GM13976 (cell line): ENCODE measurements around the gene TMEM51.

Experiments
- DNase-seq: peaks from one replicate; pipeline ENCODE4 v3.0.0; 2012; ENCODE audit warnings: low spot score
- CTCF ChIP-seq: IDR thresholded peaks from 2 replicates; pipeline ENCODE4 v1.5.1; 2012; ENCODE audit warnings: borderline replicate concordance, mild to moderate bottlenecking; ENCODE audit not compliant: insufficient read depth; ENCODE audit errors: extremely low read depth, missing control alignments, control extremely low read depth
- in situ Hi-C: fragments of 300-500 bp; cut with MboI; formaldehyde crosslinking; loops from one replicate; pipeline ENCODE4 v1.12.0; 2022; ENCODE audit warnings: low sequenced_read_pairs, mixed read lengths, inconsistent platforms; ENCODE audit not compliant: unreplicated experiment

The TMEM51 gene

GRCh38 chr1:15201221-15201620, 47.7 kb downstream of the TMEM51 start:
- DNase-seq, result no peak
- in situ Hi-C loops, result no loop called here
- TF ChIP-seq CTCF, result no peak

GRCh38 chr1:15201849-15202551, 48.5 kb downstream of the TMEM51 start:
- in situ Hi-C loops, result no loop called here
- no peak for DNase-seq

DNA sequence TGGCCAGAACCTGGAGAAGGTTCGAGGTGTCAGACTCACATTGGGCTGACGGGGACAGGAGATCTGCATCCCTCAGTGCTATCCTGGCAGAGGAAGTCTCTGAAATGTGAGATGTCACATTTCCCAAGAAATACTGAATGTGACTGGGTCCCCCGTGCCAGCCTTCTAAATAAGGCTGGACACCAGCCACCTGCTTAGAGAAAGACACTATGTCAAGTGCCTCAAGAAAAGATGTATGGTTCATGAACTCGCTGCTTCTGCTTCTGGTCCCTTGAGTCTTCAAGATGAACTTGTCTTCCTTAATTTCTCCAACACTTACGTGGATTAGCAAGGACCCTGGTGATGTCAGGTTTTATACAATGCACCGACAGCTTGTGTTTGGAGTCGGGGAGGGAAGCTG, 51.4 kb downstream of the TMEM51 start:
- no peak for DNase-seq
- in situ Hi-C loops, result no loop called here
- TF ChIP-seq CTCF, result no peak

More at GRCh38 chr1:15201849-15202551, 48.5 kb downstream of the TMEM51 start:
- no peak for TF ChIP-seq CTCF

DNA sequence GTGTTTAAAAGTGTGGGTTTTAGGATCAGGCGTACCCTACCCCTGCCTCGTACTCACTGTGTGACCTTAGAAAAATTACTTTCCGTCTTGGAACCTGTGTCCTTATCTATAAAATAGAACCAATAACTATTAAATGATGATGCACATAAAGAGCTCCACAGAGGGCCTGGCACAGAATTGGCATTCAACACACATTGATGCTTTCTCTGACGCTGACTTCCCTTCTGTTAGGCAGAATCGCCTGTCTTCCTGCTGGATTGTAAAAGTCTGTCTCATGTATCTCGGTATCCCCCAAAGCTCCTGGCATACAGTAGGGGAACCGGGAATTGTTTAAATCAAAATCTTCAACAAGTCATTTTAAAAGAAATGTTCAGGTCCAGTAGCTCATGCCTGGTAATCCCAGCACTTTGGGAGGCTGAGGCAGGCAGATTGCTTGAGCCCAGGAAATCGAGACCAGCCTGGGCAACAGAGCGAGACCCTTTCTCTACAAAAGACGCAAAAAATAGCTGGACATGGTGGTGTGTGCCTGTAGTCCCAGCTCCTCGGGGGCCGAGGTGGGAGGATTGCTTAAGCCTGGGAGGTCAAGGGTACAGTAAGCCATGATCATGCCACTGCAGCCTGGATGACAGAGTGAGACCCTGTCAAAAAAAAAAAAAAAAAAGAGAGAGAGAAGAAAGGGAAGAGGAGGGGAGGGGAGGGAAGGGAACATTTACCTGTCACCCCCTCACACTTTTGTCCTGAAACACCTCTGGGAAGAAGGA, 52.2 kb downstream of the TMEM51 start:
- in situ Hi-C loops, result no loop called here
- DNase-seq, result no peak
- TF ChIP-seq CTCF, result no peak

GRCh38 chr1:15206418-15207030, 53.0 kb downstream of the TMEM51 start:
- no peak for TF ChIP-seq CTCF
- DNase-seq, result no peak
- in situ Hi-C loops, result no loop called here

GRCh38 chr1:15207031-15207828, 53.7 kb downstream of the TMEM51 start:
- in situ Hi-C loops, result no loop called here
- no peak for TF ChIP-seq CTCF
- no peak for DNase-seq
